Measurements from ENCODE around the gene MAOA.
"Not testable (repeated sequence)": the region's sequence is repeated elsewhere in the genome, so short reads cannot be mapped to it uniquely, and the experiment has no call there.

The MAOA gene

GRCh38 chrX:43664258-43664657, 8.2 kb downstream of the MAOA start:
- Histone ChIP-seq H3K9me2 (replicated peaks; ENCODE audit: low read depth, low read length) (no peaks in the 10 kb centered on the region), H3F3A (ENCODE audit: low read depth) (no peaks in the 10 kb centered on the region), H4K20me1 (ENCODE audit: insufficient read depth, low read length, poor library complexity, severe bottlenecking) (no peaks in the 10 kb centered on the region), H2AFZ (ENCODE audit: low read length) (no peak overlapping the region), H3K9me3 (ENCODE audit: insufficient read depth, low read depth, low read length) (no peaks in the 10 kb centered on the region), H3K27me3 (ENCODE audit: insufficient read depth, low read length, poor library complexity, severe bottlenecking) (no peaks in the 10 kb centered on the region), H3K9ac (ENCODE audit: low read depth, low read length, poor library complexity, severe bottlenecking) (no peak overlapping the region), H3K79me2 (ENCODE audit: insufficient read depth, low read length) (no peaks in the 10 kb centered on the region), H3K4me1 (ENCODE audit: insufficient read depth, low read length, poor library complexity, severe bottlenecking) (no peaks in the 10 kb centered on the region), H3K4me2 (ENCODE audit: low read depth, low read length, poor library complexity, severe bottlenecking) (no peak overlapping the region), H3K36me3 (ENCODE audit: insufficient read depth, low read length) (no peaks in the 10 kb centered on the region), H3K4me3 (ENCODE audit: low read length, poor library complexity, severe bottlenecking) (no peak overlapping the region)
- TF ChIP-seq CTCF (conservative IDR thresholded peaks at IDR 0.05; ENCODE audit: low read length) = no peak
- TF ChIP-seq EZH2phosphoT487 (IDR thresholded peaks at IDR 0.05; ENCODE audit: borderline replicate concordance) = no peak

GRCh38 chrX:43664708-43665107, 8.6 kb downstream of the MAOA start:
- H3K9ac ChIP-seq (ENCODE audit: low read depth, low read length, poor library complexity, severe bottlenecking) = no peak overlapping the region
- H3K9me3 ChIP-seq (ENCODE audit: insufficient read depth, low read depth, low read length) = no peaks in the 10 kb centered on the region
- H2AFZ ChIP-seq (ENCODE audit: low read length) = no peak overlapping the region
- TF ChIP-seq EZH2phosphoT487 (IDR thresholded peaks at IDR 0.05; ENCODE audit: borderline replicate concordance) = no peak
- H3K4me1 ChIP-seq (ENCODE audit: insufficient read depth, low read length, poor library complexity, severe bottlenecking) = no peaks in the 10 kb centered on the region
- H3F3A ChIP-seq (ENCODE audit: low read depth) = no peaks in the 10 kb centered on the region
- no peaks in the 10 kb centered on the region for H4K20me1 ChIP-seq (ENCODE audit: insufficient read depth, low read length, poor library complexity, severe bottlenecking)
- H3K9me2 ChIP-seq (replicated peaks; ENCODE audit: low read depth, low read length) = no peaks in the 10 kb centered on the region
- no peak overlapping the region for H3K4me2 ChIP-seq (ENCODE audit: low read depth, low read length, poor library complexity, severe bottlenecking)
- H3K27me3 ChIP-seq (ENCODE audit: insufficient read depth, low read length, poor library complexity, severe bottlenecking) = no peaks in the 10 kb centered on the region
- H3K4me3 ChIP-seq (ENCODE audit: low read length, poor library complexity, severe bottlenecking) = no peak overlapping the region
- H3K36me3 ChIP-seq (ENCODE audit: insufficient read depth, low read length) = no peaks in the 10 kb centered on the region
- H3K79me2 ChIP-seq (ENCODE audit: insufficient read depth, low read length) = no peaks in the 10 kb centered on the region

GRCh38 chrX:43666311-43666912, 10.3 kb downstream of the MAOA start:
- Histone ChIP-seq H4K20me1 (ENCODE audit: insufficient read depth, low read length, poor library complexity, severe bottlenecking) (no peaks in the 10 kb centered on the region), H3K9me3 (ENCODE audit: insufficient read depth, low read depth, low read length) (no peaks in the 10 kb centered on the region), H3K9ac (ENCODE audit: low read depth, low read length, poor library complexity, severe bottlenecking) (no peak overlapping the region), H3K36me3 (ENCODE audit: insufficient read depth, low read length) (no peaks in the 10 kb centered on the region), H3K9me2 (replicated peaks; ENCODE audit: low read depth, low read length) (no peaks in the 10 kb centered on the region), H3K79me2 (ENCODE audit: insufficient read depth, low read length) (no peaks in the 10 kb centered on the region), H3K4me2 (ENCODE audit: low read depth, low read length, poor library complexity, severe bottlenecking) (no peak overlapping the region), H2AFZ (ENCODE audit: low read length) (no peak overlapping the region), H3K4me3 (ENCODE audit: low read length, poor library complexity, severe bottlenecking) (no peak overlapping the region), H3K4me1 (ENCODE audit: insufficient read depth, low read length, poor library complexity, severe bottlenecking) (no peaks in the 10 kb centered on the region), H3K27me3 (ENCODE audit: insufficient read depth, low read length, poor library complexity, severe bottlenecking) (no peaks in the 10 kb centered on the region), H3F3A (ENCODE audit: low read depth) (no peaks in the 10 kb centered on the region)
- TF ChIP-seq CTCF (conservative IDR thresholded peaks at IDR 0.05; ENCODE audit: low read length) (no peak), EZH2phosphoT487 (IDR thresholded peaks at IDR 0.05; ENCODE audit: borderline replicate concordance) (no peak)

GRCh38 chrX:43675965-43676628, 20.0 kb downstream of the MAOA start:
- H3K4me3 ChIP-seq (ENCODE audit: low read length, poor library complexity, severe bottlenecking); H2AFZ ChIP-seq (ENCODE audit: low read length); H3K27me3 ChIP-seq (ENCODE audit: insufficient read depth, low read length, poor library complexity, severe bottlenecking); H3K9ac ChIP-seq (ENCODE audit: low read depth, low read length, poor library complexity, severe bottlenecking); H3F3A ChIP-seq (ENCODE audit: low read depth); H3K9me3 ChIP-seq (ENCODE audit: insufficient read depth, low read depth, low read length); H3K4me2 ChIP-seq (ENCODE audit: low read depth, low read length, poor library complexity, severe bottlenecking); H4K20me1 ChIP-seq (ENCODE audit: insufficient read depth, low read length, poor library complexity, severe bottlenecking); H3K4me1 ChIP-seq (ENCODE audit: insufficient read depth, low read length, poor library complexity, severe bottlenecking); H3K9me2 ChIP-seq (replicated peaks; ENCODE audit: low read depth, low read length); H3K79me2 ChIP-seq (ENCODE audit: insufficient read depth, low read length); H3K36me3 ChIP-seq (ENCODE audit: insufficient read depth, low read length): not testable (repeated sequence)

Data from Loucy (cell line).